ENCODE measurements around the gene CDSN. TPM values are rescaled to one million over a fixed set of nuclear protein-coding genes. Genes with fewer than 3 reads are reported as not detected.

Gene CDSN
- total and polyA plus RNA-seq, 2 of the 4 experiments (the other 2 are of a cell fraction), result not detected

GRCh38 chr6:31107052-31107451 lies 13.2 kb downstream of the CDSN start:
- no CpG with 5 or more reads among the region's 4 CpGs for WGBS, 2 experiments (ENCODE audit: extremely low coverage in 2 of 2, insufficient read length in 1 of 2)
- H3K4me3 ChIP-seq (ENCODE audit: insufficient read depth, low read depth, low read length), result no peak overlapping the region

More at GRCh38 chr6:31107052-31107451, 13.2 kb downstream of the CDSN start:
- Histone ChIP-seq H2BK5ac (ENCODE audit: low read depth, low read length, poor library complexity, severe bottlenecking) (no peak overlapping the region), H3K9me3 (ENCODE audit: control insufficient read depth, insufficient read depth, low read length) (no peaks in the 10 kb centered on the region), H3K27me3 (ENCODE audit: control insufficient read depth, insufficient read depth, low read length) (peaks cover 38% of the 10 kb centered on the region), H3K56ac (ENCODE audit: extremely low read depth, insufficient read depth, low read length) (no peak overlapping the region), H4K91ac (ENCODE audit: insufficient read depth, low read depth, low read length) (no peak overlapping the region), H3K79me1 (ENCODE audit: low read depth in 1 of 2, low read length in 2 of 2) (no peaks in the 10 kb centered on the region), H4K20me1 (ENCODE audit: insufficient read depth, low read length) (no peaks in the 10 kb centered on the region), H2BK120ac (ENCODE audit: low read depth, low read length) (no peak overlapping the region), H3K9me1 (ENCODE audit: insufficient read depth, low read length) (no peaks in the 10 kb centered on the region; the same call in 1 of the 2 replicates), H3K14ac (replicated peaks; ENCODE audit: low read depth, low read length) (no peak overlapping the region), H3K4me2 (ENCODE audit: low read depth, low read length) (no peak overlapping the region), H3K9ac (ENCODE audit: low read depth, low read length) (no peak overlapping the region), H3K23ac (ENCODE audit: low read depth, low read length) (no peak overlapping the region), H2AFZ (replicated peaks; ENCODE audit: low read length, poor library complexity) (no peak overlapping the region), H3K27ac (ENCODE audit: insufficient read depth, low read length) (no peak overlapping the region), H3K18ac (ENCODE audit: low read depth, low read length) (no peak overlapping the region), H3K36me3 (ENCODE audit: control insufficient read depth, insufficient read depth, low read length) (no peaks in the 10 kb centered on the region), H4K8ac (ENCODE audit: low read depth in 2 of 2, low read length in 2 of 2) (no peak overlapping the region), H2AK5ac (ENCODE audit: low read depth, low read length) (no peak overlapping the region), H2AK9ac (replicated peaks; ENCODE audit: low read depth, low read length, poor library complexity) (no peak overlapping the region), H2BK20ac (ENCODE audit: low read depth, low read length) (no peak overlapping the region), H4K5ac (ENCODE audit: low read depth, low read length) (no peak overlapping the region), H3K4me1 (ENCODE audit: control insufficient read depth, insufficient read depth, low read length) (no peaks in the 10 kb centered on the region), H2BK15ac (ENCODE audit: low read depth, low read length) (no peak overlapping the region), H3K4ac (ENCODE audit: low read depth, low read length) (no peak overlapping the region)
- TF ChIP-seq CEBPB (IDR thresholded peaks at IDR 0.05; ENCODE audit: low read depth, low read length) (no peak), RFX5 (IDR thresholded peaks at IDR 0.05; ENCODE audit: low read depth, low read length) (no peak), MXI1 (IDR thresholded peaks at IDR 0.05; ENCODE audit: borderline replicate concordance, low read depth, low read length) (no peak), MAZ (IDR thresholded peaks at IDR 0.05; ENCODE audit: borderline replicate concordance, low read depth, low read length) (no peak), NFE2L2 (IDR thresholded peaks at IDR 0.05; ENCODE audit: low read depth, low read length) (no peak), CHD1 (IDR thresholded peaks at IDR 0.05; ENCODE audit: low read depth, low read length) (no peak), RAD21 (IDR thresholded peaks at IDR 0.05; ENCODE audit: low read length) (no peak), FOS (IDR thresholded peaks at IDR 0.05; ENCODE audit: low read depth, low read length) (no peak), MAFK (IDR thresholded peaks at IDR 0.05; ENCODE audit: low read depth, low read length) (no peak), BHLHE40 (IDR thresholded peaks at IDR 0.05; ENCODE audit: low read depth, low read length) (no peak), SMC3 (IDR thresholded peaks at IDR 0.05; ENCODE audit: low read depth, low read length) (no peak), CTCF (conservative IDR thresholded peaks at IDR 0.05; ENCODE audit: low read depth, low read length) (no peak), USF2 (IDR thresholded peaks at IDR 0.05; ENCODE audit: low read depth, low read length) (no peak), RCOR1 (IDR thresholded peaks at IDR 0.05; ENCODE audit: insufficient replicate concordance, low read length) (no peak), POLR2A (IDR thresholded peaks at IDR 0.05; ENCODE audit: low read depth, low read length) (no peak)
- TF ChIP-seq, protein P1, sequence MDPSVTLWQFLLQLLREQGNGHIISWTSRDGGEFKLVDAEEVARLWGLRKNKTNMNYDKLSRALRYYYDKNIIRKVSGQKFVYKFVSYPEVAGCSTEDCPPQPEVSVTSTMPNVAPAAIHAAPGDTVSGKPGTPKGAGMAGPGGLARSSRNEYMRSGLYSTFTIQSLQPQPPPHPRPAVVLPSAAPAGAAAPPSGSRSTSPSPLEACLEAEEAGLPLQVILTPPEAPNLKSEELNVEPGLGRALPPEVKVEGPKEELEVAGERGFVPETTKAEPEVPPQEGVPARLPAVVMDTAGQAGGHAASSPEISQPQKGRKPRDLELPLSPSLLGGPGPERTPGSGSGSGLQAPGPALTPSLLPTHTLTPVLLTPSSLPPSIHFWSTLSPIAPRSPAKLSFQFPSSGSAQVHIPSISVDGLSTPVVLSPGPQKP (IDR thresholded peaks at IDR 0.05; ENCODE audit: borderline replicate concordance, low read depth, low read length), result no peak
- in situ Hi-C loops (cut with MboI; ENCODE audit: low sequenced_read_pairs) (no loop called here), dilution Hi-C loops (cut with HindIII; ENCODE audit: low sequenced_read_pairs, unreplicated experiment) (no loop called here), intact Hi-C loops (cut with micrococcal nuclease) (no loop called here)
- ChIA-PET POLR2A (ENCODE audit: unreplicated experiment) (no interaction called here), CTCF (no interaction called here)
- no peak for ATAC-seq (ENCODE audit: low read depth)
- BruUV-seq (replicated peaks), result no TSS peak
- DNase-seq, result no peak
